ENCODE data around the gene MLC1. TPM values are rescaled to one million over a fixed set of nuclear protein-coding genes. Genes with fewer than 3 reads are reported as not detected.

The MLC1 gene
- total and polyA plus RNA-seq, 2 donors (not counting 1 experiment from before 2014, with no cell fraction given) = 0.34 TPM; not detected in 1

GRCh38 chr22:50082961-50083461, 2.2 kb downstream of the MLC1 start:
- Histone ChIP-seq H3K4me3 (ENCODE audit: control extremely low read depth in 1 of 5, extremely low read depth in 1 of 5, insufficient read depth in 1 of 5, low read depth in 2 of 5, low read length in 4 of 5) (no peak overlapping the region), H3K4me2 (replicated peaks; ENCODE audit: low read depth, low read length, poor library complexity, severe bottlenecking) (no peak overlapping the region), H3K79me2 (ENCODE audit: control insufficient read depth, insufficient read depth, low read length) (no peaks in the 10 kb centered on the region), H3K27me3 (replicated peaks in 1 of 4; ENCODE audit: control extremely low read depth in 1 of 4, control insufficient read depth in 3 of 4, insufficient read depth in 4 of 4, low read length in 3 of 4) (peaks cover 0 to 45% (median 8%) of the 10 kb centered on the region in 4 experiments), H3K27ac (ENCODE audit: low read length in 2 of 2) (no peak overlapping the region), H3K4me1 (ENCODE audit: control insufficient read depth in 2 of 2, insufficient read depth in 2 of 2, low read length in 2 of 2) (no peaks in the 10 kb centered on the region), H3K9me3 (ENCODE audit: control extremely low read depth in 1 of 3, control insufficient read depth in 2 of 3, insufficient read depth in 1 of 3, low read length in 2 of 3) (peaks cover 0 to 23% (median 13%) of the 10 kb centered on the region in 3 donors), H3K9ac (ENCODE audit: low read length) (no peak overlapping the region), H3K36me3 (replicated peaks in 1 of 2; ENCODE audit: control extremely low read depth in 1 of 2, control insufficient read depth in 1 of 2, extremely low read depth in 1 of 2, insufficient read depth in 2 of 2, low read length in 1 of 2) (no peaks in the 10 kb centered on the region), H4K20me1 (ENCODE audit: control insufficient read depth, insufficient read depth, low read length, poor library complexity, severe bottlenecking) (no peaks in the 10 kb centered on the region), H2AFZ (ENCODE audit: insufficient read depth, low read depth, low read length, poor library complexity, severe bottlenecking) (no peak overlapping the region)
- Mint-ChIP-seq H3K27ac (no peak overlapping the region), H3K4me3 (no peak overlapping the region), H3K4me1 (peaks cover 3% of the 10 kb centered on the region), H3K27me3 (peaks cover 25% of the 10 kb centered on the region), H3K9me3 (ENCODE audit: insufficient read depth) (peaks cover 3% of the 10 kb centered on the region)
- ChIA-PET POLR2A (no interaction called here), CTCF (no interaction called here)
- TF ChIP-seq CTCF (IDR thresholded peaks at IDR 0.05) = no peak
- no peak for TF ChIP-seq EZH2 (IDR thresholded peaks at IDR 0.05; ENCODE audit: borderline replicate concordance, insufficient read depth, low read depth, low read length, poor library complexity, severe bottlenecking)
- intact Hi-C loops (cut with micrococcal nuclease) = no loop called here
- DNase-seq = no peak
- WGBS (ENCODE audit: insufficient coverage) = 92% methylated on average over 17 of the region's 21 CpGs
- ATAC-seq (ENCODE audit: low read depth) = no peak

- TF ChIP-seq EZH2 (IDR thresholded peaks at IDR 0.05; ENCODE audit: borderline replicate concordance, insufficient read depth, low read depth, low read length, poor library complexity, severe bottlenecking) = no peak
- no peak for TF ChIP-seq CTCF (IDR thresholded peaks at IDR 0.05)
These were observed 3.0 kb downstream of the MLC1 start for GRCh38 chr22:50082197-50082715.

More at GRCh38 chr22:50082197-50082715, 3.0 kb downstream of the MLC1 start:
- ATAC-seq (ENCODE audit: low read depth) (no peak), DNase-seq (no peak)
- peaks cover 0 to 37% (median 8%) of the 10 kb centered on the region in 4 experiments for H3K27me3 ChIP-seq (replicated peaks in 1 of 4; ENCODE audit: control extremely low read depth in 1 of 4, control insufficient read depth in 3 of 4, insufficient read depth in 4 of 4, low read length in 3 of 4)
- H3K9me3 Mint-ChIP-seq (ENCODE audit: insufficient read depth) = peaks cover 3% of the 10 kb centered on the region
- no peak overlapping the region for H3K4me3 ChIP-seq (ENCODE audit: control extremely low read depth in 1 of 5, extremely low read depth in 1 of 5, insufficient read depth in 1 of 5, low read depth in 2 of 5, low read length in 4 of 5)
- WGBS (ENCODE audit: insufficient coverage) = 71% methylated on average over 13 of the region's 18 CpGs
- ChIA-PET POLR2A (no interaction called here), CTCF (no interaction called here)
- no peak overlapping the region for H3K4me2 ChIP-seq (replicated peaks; ENCODE audit: low read depth, low read length, poor library complexity, severe bottlenecking)
- peaks cover 3% of the 10 kb centered on the region for H3K4me1 Mint-ChIP-seq
- H4K20me1 ChIP-seq (ENCODE audit: control insufficient read depth, insufficient read depth, low read length, poor library complexity, severe bottlenecking) = no peaks in the 10 kb centered on the region
- no peak overlapping the region for H3K4me3 Mint-ChIP-seq
- no peak overlapping the region for H2AFZ ChIP-seq (ENCODE audit: insufficient read depth, low read depth, low read length, poor library complexity, severe bottlenecking)
- H3K9me3 ChIP-seq (ENCODE audit: control extremely low read depth in 1 of 3, control insufficient read depth in 2 of 3, insufficient read depth in 1 of 3, low read length in 2 of 3) = peaks cover 0 to 16% (median 8%) of the 10 kb centered on the region in 3 donors
- intact Hi-C loops (cut with micrococcal nuclease) = no loop called here
- no peaks in the 10 kb centered on the region for H3K4me1 ChIP-seq (ENCODE audit: control insufficient read depth in 2 of 2, insufficient read depth in 2 of 2, low read length in 2 of 2)
- no peak overlapping the region for H3K27ac Mint-ChIP-seq
- no peaks in the 10 kb centered on the region for H3K79me2 ChIP-seq (ENCODE audit: control insufficient read depth, insufficient read depth, low read length)
- H3K27ac ChIP-seq (ENCODE audit: low read length in 2 of 2) = no peak overlapping the region
- no peak overlapping the region for H3K9ac ChIP-seq (ENCODE audit: low read length)
- H3K36me3 ChIP-seq (replicated peaks in 1 of 2; ENCODE audit: control extremely low read depth in 1 of 2, control insufficient read depth in 1 of 2, extremely low read depth in 1 of 2, insufficient read depth in 2 of 2, low read length in 1 of 2) = no peaks in the 10 kb centered on the region
- H3K27me3 Mint-ChIP-seq = peaks cover 25% of the 10 kb centered on the region
